CD1c-positive myeloid dendritic cell (primary cell): ENCODE results near the gene MTIF2.
"Not testable (repeated sequence)": the region's sequence is repeated elsewhere in the genome, so short reads cannot be mapped to it uniquely, and the experiment has no call there.

Experiments used
- DNase-seq: peaks from one replicate; pipeline ENCODE4 v3.0.0-alpha.2; 2016; ENCODE audit errors: extremely low spot score

The MTIF2 gene

DNA sequence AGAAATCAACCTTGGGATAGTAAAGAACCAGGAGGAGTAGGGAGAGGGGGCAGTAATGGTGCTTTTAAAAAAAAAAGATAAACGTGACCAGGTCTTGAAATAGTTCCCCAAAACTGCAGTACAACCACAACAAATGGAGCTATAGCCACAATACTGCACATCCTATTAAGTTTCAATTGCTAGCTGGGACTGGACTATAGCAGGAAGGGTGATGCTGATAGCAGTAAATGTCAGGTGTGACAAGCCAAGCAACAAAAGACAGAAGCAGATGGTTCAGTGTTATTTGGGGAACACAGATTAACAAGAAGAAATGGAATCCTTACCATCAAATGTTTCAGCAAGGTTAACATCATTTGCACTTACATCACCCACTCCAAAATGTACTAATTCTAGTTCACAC lies 26.4 kb downstream of the MTIF2 start:
- no peak for DNase-seq

DNA sequence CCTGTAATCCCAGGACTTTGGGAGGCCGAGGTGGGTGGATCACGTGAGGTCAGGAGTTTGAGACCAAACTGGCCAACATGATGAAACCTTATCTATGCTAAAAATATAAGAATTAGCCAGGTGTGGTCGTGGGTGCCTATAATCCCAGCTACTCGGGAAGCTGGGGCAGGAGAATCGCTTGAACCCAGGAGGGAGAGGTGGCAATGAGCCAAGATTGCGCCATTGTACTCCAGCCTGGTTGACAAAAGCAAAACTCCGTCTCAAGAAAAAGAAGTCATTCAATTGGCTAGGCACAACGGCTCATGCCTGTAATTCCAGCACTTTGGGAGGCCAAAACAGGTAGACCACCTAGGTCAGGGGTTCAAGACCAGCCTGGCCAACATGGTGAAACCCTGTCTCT lies 27.4 kb downstream of the MTIF2 start:
- DNase-seq = not testable (repeated sequence)

DNA sequence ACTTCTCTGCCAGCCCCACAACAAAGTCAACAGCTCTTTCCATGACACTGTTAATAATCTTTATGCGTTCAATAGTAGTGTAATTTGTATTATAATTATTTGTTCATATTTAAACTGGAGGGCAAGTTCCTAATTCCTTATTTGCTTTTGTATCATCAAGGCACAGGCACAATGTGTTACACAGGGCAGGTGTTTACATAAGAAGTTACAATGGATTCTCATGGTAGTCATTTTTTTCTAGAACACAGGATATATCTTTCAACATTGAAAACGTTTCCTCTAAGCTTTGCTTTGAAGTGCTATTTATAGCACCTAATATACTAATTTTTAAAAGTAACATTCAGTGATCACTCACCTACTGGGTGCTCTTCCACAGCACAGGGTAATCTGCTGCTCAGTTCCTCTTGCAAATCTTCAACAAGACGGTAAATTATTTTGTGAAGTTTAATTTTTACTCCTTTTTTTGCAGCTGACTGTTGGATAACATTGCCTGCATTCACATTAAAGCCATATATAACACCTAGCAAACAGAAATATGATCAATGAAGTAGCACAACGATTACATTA lies 29.3 kb downstream of the MTIF2 start:
- no peak for DNase-seq

DNA sequence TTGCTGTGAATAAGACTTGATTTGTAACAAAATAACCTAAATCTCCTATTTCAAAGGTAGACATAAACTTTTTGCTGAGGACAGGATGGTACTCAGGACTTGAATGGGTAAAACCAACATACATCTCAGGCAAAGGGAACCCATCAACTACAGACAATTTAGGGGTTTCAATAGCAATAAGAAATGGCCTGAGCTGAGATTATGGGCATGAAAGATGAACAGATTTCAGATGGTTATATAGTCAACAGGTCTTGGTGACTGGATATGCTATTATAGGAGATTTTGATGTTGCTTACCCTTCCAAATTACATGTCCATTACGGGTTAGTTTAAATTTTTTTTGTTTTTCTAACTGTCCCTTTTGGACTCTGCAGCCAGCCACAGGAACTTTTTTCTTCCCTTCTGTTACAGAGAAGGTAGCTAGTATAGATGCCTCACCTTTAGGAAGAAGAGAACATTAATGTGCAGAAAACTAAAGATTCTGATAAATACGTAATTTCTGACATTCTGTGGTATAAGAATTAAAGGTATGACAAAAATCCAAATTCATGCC lies 32.0 kb downstream of the MTIF2 start:
- DNase-seq = no peak

DNA sequence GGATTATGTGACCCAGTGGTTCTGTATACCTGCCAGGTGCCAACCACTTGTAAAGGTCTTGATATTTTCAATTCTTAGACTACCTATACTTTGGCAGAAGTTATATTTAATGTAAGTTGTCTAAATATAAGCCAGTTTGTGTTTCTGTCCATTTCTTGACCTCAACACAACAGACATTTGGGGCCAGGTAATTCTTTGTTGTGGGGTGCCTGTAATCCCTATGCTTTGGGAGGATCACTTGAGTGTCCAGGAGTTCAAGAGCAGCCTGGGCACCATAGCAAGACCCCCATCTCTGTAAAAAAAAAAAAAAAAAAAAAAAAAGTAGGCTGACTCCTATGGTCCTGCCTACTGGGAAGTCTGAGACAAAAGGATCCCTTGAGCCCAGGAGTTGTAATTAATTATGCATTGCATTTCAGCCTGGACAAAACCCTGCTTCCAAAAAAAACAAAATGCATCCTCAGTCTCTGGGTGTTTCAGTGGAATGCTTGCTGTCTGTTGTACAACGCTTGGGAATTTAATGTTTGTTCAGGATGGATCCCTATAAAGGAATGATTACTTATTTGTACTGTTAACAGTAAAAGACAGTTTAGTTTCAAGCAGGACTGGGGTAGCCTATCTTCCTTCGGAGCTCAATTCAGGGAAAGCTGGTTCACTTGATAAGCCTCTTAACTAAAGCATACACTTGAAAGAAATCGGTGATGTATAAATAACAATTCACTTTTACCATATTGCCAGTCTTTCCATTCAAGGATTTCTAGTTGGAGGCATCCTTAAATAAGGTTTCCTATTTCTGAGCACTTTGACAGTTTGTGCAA lies 33.1 kb downstream of the MTIF2 start:
- DNase-seq = no peak

DNA sequence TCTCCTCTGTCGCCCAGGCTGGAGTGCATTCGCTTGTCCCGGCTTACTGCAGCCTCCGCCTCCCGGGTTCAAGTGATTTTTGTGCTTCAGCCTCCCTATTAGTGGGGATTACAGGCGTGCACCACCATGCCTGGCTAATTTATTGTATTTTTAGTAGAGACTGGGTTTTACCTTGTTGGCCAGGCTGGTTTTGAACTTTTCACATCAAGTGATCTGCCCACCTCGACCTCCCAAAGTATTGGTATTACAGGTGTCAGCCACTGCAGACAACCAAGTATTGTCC lies 35.4 kb downstream of the MTIF2 start:
- DNase-seq = no peak

DNA sequence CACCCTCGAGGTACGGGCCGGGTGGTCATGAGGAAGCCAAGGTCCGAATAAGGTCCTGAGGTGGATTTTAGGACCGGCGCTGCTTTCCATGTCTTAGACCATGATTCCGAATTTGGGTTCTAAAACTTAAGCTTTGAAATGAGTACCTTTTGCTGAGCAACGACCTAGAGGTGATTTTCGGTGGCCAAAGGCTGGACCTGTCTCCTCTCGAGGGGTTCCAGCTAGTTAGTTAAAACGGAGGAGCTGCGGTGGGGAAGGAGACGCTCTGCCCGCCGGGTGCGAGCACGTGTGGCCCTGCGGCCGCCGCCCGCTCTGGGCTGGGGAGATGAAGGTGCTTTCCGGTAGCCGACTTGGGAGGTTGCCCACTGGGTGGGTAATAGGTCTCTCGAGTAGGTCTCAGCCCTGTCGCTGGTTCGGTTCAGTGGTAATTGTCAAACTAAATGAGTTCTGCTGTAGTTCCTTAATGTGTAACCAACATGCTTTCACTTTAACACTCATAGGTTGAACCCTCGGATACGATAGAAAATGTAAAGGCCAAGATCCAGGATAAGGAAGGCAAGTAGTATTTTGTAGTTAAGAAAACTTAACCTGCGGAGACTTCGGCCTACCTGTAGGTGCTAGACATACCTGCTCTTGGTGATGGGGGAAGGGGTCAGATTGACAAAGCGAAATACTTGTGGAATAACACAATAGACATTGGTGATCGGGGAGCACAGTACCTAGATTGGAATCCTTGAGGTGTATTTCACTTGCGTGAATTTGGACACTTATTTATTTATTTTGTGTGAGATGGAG lies 36.0 kb downstream of the MTIF2 start:
- DNase-seq = peak; percentile 36

DNA sequence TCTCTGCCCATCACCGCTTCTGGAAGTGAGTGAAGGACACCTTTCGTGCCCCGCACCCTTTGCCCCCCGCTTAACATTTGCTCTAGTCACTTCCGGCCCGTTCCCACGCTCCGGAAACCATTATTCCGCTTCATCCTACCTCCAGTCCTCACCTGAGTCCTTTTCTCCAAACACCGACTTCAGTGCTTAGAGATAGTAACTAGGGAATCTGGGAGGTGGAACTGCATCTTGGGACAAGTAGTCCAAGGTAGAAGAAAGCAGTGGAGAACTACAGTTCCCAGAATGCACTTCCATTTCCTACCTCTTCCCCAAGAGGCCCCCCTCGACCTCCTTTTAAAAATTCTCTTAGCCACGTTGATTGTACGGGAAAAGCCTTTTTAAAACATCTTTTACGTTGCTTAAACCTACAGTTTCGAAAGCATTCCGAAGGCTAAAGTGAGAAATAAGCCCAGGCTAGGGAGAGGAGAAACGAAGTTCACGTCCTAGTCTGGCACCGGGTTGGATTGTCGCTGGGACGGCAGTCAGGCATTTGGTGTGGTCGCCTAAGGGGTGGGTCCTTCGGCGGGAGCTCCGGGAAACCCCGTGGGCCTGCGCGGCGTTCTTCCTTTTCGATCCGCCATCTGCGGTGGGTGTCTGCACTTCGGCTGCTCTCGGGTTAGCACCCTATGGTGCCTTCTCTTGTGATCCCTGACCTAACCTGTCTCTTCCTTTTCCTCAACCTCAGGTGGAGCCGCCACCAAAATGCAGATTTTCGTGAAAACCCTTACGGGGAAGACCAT lies 36.8 kb downstream of the MTIF2 start, which contains the start of the genes CLHC1 and RPS27A:
Gene CLHC1 (minus strand): TSS at position 210 of the 779 bp plus-strand sequence. CDS start 9,882 bp downstream, outside the sequence.
Gene RPS27A (plus strand): TSS at position 605 of the 779 bp plus-strand sequence. CDS start 137 bp downstream, at position 742.
- DNase-seq = peak; percentile 92

DNA sequence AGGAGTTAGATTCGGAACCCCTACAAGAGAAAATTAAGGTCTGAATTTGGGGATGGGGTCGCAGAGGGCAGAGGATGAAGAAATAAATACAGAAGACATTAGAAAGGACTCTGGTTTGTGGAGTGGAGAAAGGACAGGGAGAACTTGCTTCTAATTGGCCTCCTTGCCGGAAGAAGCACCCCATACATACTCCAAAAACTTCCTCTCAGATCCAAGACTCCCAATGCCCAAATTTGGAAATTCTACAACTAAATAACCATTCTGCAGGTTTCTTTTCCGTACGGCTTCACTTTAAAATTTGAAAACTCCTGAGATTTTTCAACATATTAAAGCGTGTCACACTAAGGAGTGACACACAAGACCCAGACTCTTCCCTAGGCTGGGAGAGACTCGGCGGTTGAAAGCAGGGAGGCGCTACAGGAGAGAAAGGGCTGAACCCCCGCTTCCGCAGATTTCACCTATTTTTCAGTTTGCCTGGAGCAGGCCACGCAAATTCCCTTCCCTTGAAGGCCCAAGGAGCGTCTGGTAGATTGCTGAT lies 37.4 kb downstream of the MTIF2 start:
- DNase-seq = peak; percentile 28

DNA sequence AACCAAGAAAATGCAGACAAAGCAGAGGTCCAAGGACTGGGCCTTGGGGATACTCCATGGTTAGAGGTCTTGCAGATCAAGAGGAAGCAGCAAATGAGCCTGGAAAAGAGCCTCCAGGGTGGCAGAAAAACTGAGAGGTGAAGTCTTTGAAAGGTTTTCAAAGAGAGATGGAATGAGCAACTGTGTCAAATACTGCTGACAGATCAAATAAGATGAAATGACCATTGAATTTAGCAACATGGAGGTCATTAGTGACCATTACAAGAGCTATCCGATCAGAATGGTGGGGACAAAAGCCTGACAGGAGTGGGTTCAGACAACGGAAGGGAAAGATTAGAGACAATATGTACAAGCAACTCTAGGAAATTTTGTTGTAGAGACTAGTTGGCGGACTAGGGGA lies 38.5 kb downstream of the MTIF2 start:
- DNase-seq = no peak

DNA sequence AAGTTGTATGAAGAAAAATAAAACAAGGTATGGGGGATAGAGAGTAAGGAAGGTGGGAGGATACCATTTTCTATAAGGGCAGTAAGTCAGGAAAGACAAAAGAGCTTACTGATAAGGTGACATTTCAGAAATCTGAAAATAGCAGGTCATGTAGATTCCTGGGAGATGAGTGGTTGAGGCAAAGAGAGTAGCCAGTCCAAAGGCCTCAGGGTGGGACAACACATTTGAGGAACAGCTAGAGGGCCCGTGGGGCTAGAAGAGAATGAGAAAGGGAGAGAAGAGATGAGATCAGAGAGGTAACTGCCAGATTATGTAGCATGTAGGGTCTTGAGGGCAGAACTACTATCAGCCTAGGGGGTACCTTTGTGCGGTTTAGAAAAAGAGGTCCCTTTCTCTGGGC lies 39.8 kb downstream of the MTIF2 start:
- no peak for DNase-seq

DNA sequence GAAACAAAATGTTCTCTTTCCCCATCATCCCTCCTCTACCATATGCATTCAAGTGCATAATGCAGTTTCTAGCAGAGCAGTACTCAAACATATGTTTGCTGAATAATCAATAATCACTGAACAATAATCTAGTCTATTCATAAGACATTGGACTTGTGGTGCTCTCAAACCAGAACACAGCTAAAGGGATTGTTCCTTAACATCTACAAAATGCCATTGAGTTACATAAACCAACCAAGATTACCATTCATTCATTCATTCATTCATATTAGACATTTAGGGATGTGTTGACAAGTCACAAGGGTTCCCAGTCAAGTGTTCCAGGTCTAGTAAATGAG lies 40.8 kb downstream of the MTIF2 start:
- no peak for DNase-seq

DNA sequence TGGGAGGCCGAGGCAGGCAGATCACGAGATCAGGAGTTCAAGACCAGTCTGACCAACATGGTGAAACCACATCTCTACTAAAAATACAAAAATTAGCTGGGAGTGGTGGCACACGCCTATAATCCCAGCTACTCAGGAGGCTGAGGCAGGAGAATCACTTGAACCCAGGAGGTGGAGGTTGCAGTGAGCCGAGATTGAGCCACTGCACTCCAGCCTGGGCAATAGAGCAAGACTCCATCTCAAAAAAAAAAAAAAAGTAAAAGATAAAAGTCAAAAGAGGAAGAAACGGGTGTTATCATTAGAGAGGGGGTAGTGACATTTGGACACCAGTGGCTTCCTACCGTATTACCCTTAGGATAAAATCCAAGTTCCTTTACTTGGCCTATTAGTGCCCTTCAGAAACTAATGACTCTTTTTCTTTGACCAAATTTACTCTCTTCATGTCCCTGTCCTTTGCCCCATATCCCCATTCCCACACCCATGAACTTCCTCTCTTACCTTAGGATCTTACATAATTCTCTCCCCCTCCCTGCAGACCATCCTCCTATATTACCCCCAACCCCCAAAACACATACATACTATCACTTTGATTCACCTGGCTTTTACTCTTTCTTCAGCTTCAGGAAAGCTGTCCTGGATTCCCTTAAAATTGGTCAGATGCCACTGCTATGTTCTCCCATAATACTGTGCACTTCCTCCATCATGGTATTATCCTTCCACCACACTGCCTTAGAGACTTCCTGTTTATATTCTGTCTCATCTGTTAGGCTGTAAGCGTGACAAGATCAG lies 41.4 kb downstream of the MTIF2 start:
- DNase-seq = peak; percentile 71

DNA sequence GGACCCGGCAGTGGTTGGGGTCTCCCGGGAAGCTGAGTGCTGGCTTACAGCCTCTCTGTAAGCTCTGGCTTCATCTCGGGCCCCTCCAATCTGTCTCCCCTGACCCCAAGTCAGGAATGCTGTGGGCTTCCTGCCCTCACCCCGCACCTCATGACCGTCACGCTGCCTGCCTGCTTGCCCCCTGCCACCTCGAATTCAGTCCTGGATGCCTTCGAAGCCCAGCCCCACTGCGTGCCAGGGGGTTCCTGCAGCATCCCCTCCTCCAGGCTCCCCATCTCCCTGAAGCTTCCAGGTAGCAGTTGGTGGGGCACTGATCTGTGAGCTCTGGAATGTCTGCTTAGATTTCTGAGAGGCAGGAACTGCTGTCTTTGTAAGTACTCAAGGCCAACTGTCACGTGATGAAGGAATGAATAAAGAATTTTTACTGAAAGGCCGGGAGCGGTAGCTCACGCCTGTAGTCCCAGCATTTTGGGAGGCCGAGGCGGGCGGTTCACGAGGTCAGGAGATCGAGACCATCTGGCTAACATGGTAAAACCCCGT lies 43.5 kb downstream of the MTIF2 start:
- no peak for DNase-seq

DNA sequence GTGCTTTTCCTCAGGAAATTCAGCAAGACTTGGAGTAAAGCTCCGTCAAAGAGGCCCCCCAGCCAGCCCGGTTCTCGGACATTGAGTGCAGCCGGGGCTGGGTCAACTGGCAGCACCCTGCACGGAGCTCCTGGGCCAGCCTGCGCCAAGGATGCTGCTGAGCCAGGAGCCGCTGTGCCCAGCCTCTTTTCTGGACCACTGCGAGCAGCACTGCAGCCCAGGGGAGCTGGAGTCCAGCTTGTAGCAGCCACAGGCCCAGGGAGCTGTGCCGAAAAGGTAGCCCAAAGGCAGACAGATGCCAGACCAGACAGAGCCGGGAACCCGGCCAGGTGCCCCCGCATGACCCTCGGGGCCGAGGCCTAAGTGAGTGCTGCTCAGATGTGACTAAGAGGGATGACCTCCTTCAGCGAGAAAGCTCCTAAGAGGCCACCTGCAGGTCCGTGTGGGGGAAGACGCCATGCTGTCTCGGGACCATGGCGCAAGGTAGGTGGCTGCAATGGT lies 44.2 kb downstream of the MTIF2 start:
- DNase-seq = no peak

DNA sequence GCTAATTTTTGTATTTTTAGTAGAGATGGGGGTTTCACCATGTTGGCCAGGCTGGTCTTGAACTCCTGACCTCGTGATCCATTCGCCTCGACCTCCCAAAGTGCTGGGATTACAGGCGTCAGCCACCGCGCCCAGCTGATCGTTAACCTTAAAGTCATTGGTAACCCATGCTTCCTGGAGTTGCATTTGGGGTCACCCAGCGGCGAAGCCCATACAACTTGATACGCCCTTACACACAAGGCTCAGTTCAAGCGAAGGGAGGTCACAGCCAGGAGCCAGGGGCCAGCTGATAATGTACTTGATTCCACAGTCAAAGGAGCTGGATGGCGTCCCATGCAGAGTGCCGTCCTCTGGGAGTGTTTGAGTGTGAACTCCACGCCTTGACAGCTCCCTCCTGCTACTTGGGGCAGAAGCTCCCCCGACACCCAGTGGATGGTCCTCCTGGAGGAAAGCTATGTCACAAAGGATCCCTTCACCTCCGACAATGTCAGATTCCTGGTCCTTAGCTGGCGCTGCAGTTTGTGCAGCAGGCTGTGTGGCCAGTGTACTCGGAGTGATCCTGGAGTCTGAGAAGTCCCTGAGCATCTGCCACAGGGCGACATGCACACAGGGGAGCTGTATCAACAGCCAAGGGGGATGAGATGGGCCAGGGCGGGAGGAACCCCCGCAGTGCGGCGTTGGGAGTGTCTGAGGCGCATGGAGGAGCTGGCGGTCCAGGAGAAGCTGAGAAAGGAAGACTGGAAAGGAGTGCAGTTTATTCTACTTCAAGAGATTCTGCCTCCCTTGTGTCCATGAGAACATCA lies 44.9 kb downstream of the MTIF2 start:
- DNase-seq = no peak

DNA sequence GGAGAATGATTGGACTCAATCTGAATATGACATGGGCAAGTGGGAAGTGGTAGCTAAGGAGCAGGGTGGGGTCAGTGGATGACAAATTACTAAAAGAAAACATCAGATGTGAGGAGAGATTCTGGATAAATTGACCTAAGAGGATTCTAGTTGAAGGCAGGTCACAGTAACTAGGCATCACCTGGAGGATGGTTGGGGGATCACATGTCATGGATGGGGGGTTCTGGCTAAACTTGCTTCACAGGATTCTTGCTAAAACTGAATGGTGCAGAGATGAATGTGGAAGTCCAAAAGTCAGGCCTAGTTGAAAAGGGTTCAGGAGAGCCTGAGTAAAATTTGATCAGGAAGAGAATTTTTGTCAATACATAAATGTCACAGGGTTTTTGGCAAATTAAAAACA lies 55.2 kb downstream of the MTIF2 start:
- DNase-seq = no peak

DNA sequence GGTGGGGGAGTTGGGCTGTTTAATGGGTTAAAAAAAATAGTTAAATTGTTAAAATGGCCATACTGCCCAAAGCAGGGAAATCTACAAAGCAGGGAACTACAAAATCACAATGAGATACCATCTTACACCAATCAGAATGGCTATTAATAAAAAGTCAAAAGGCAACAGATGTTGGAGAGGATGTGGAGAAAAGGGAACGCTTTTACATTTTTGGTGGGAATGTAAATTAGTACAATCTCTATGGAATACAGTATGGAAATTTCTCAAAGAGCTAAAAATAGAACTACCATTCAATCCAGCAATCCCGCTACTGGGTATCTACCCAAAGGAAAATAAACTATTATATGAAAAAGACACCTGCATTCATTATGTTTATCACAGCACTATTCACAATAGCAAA lies 64.1 kb downstream of the MTIF2 start:
- DNase-seq = no peak

DNA sequence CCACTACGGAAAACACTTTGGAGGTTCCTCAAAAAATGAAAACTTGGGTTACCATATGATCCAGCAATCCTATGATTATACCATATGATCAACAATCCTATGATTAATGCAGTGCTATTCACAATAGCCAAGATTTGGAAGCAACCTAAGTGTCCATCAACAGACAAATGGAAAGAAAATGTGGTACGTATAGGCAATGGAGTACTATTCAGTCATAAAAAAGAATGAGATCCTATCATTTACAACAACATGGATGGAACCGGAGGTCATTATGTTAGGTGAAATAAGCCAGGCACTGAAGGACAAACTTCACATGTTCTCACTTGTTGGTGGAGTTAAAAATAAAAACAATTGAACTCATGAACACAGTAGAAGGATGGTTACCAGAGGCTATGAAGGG lies 64.5 kb downstream of the MTIF2 start:
- no peak for DNase-seq
